OCI-M2 (cell line): ENCODE data around the gene SEC14L2.
"Not testable (repeated sequence)": the region's sequence is repeated elsewhere in the genome, so short reads cannot be mapped to it uniquely, and the experiment has no call there.

Source experiments
- DNase-seq: peaks from one replicate; lab custom pipeline; 2025; ENCODE audit not compliant: unreplicated experiment; lab: John Stamatoyannopoulos, UW

The SEC14L2 gene

DNA sequence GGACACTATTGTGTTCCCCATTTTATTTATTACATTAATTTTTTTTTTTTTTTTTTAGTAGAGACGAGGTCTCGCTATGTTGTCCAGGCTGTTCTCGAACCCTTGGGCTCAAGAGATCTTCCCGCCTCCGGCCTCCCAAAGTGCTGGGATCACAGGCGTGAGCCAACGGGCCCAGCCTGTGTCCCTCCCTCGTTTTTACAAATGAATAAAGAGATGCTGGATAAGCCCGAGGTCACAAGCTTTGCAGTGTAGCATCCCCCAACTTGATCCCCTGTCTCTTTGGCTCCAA is 28.5 kb downstream of the SEC14L2 start:
- no peak for DNase-seq

DNA sequence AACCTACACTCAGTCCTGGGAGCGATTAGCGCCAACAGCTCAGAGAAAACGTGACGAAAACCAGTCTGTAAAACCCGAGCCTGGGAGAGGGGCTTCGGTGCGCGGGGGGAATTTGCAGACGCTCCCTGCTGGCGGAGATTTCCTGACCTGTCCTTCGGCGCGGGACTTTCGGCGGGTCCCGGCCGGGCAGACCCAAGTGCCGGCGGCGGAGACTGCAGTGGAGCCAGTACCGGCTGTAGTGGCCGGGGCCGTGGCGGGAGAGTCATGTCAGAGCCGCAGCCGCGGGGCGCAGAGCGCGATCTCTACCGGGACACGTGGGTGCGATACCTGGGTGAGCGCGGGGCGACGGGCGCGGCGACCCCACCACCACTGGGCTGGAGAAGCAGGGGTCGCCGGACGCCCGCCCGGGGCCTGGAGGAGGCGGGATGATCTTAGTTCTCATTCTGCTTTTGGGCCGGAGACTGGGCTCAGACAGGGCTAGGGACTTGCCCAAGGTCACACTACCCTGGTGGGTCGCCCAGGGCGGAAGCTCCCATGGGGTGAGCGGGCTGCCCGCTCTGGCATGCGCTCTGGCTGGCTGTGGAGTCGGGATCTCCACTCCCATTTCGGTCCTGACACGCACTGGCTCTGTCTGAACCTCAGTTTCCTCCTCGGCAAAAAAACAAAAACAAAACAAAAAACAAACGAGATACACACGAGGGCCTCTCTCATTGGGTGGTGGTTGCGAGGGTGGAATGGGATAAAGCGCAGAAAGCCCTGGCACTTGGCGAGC is 29.0 kb downstream of the SEC14L2 start, which contains the start of gene MTFP1:
Gene MTFP1 (plus strand): TSS at position 153 of the 772 bp plus-strand sequence. CDS start 112 bp downstream, at position 265.
- DNase-seq, result no peak

DNA sequence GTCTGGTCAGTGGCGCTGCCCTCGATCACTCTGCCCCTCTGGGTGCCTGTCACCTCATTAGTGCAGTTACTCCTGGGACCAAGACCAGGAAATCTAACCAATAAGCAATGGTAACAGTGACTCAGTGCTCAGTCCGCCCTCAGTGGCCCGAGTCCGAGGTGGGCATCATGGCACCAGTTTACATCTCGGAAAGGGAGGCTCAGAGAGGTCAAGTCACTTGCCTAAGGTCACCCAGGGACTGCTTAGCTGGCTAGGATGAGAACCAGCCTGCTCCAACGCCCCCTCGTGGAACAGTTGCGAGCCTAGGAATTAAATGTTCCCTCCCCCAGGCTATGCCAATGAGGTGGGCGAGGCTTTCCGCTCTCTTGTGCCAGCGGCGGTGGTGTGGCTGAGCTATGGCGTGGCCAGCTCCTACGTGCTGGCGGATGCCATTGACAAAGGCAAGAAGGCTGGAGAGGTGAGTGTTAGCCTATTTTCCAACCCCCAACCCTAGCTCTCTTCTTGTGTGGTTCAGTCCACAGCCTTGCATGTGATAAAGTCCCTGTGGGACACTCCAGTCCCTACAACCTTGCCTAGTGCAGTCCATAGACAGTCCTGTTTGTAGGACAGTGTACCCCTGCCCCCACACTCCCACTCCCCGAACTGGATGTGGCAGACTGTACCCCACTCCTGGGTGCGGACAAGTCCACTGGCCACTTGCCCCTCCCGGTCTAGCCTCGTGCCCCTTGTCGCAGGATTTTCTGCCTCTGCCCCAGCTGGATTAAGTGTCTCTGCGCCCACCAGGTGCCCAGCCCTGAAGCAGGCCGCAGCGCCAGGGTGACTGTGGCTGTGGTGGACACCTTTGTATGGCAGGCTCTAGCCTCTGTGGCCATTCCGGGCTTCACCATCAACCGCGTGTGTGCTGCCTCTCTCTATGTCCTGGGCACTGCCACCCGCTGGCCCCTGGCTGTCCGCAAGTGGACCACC is 29.9 kb downstream of the SEC14L2 start:
- DNase-seq, result no peak

- DNase-seq, result no peak
Observed at GRCh38 chr22:30427871-30428270, 31.1 kb downstream of the SEC14L2 start.

DNA sequence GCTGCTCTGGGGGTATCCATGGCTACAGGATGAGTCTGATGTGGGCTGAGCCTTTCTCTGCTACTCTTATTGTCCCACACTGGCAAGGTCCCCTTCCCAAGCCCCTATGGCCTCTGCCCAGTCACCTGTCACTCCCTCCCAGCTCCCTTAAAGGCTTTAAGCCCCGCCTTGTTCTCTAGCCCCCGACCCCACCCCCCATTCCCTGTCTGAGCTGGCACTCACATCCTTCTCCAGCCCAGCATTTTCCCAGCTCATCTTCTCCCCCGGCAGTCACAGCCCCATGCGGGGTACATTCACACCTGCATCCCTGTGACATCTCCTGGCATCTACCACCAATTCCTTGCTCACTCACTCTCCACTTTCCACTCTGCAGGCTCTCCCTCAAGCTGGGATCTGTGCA is 33.1 kb downstream of the SEC14L2 start:
- DNase-seq, result no peak

DNA sequence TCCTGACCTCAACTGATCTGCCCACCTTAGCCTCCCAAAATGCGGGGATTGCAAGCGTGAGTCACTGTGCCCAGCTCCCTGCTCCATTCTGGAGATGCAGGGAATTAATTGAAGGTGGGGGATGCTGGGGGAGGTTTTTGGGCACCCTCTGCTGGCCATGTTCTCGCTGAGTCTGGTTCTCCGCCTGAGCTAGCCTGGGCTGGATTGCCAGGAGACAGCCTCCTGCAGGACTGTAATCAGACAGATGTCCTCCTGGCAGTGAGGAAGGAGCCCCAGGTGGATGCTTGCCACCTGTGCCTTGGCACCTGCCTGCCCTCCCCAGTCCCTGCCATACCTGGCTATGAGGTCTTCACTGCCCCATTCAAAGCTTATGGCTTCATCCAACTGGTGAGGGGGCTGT is 34.1 kb downstream of the SEC14L2 start:
- DNase-seq, result no peak

- no peak for DNase-seq
Observed at GRCh38 chr22:30432096-30432495, 35.3 kb downstream of the SEC14L2 start.

DNA sequence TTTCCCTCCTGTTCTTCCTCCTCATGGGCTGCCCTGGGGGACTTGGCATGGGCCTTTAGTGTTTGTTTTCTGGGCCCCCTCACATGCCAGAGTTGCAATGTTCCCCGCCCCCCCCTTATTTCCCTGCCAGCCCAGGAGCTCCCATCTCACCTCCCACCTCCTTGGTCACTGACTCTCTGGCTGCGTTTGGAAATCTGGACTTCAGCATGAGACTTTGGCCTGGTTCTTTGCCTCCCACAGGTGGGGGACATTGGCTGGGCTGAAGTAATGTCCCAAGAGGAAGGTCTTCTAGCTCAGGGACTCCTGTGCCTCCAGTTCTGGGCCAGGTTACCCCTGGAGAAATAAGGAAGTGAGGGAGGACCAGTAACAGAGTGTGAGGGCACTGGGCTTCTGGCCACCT is 35.7 kb downstream of the SEC14L2 start:
- DNase-seq, result no peak

- DNase-seq, result no peak
Observed at GRCh38 chr22:30433227-30433626, 36.4 kb downstream of the SEC14L2 start.

GRCh38 chr22:30433773-30434172 is 37.0 kb downstream of the SEC14L2 start:
- DNase-seq, result no peak

DNA sequence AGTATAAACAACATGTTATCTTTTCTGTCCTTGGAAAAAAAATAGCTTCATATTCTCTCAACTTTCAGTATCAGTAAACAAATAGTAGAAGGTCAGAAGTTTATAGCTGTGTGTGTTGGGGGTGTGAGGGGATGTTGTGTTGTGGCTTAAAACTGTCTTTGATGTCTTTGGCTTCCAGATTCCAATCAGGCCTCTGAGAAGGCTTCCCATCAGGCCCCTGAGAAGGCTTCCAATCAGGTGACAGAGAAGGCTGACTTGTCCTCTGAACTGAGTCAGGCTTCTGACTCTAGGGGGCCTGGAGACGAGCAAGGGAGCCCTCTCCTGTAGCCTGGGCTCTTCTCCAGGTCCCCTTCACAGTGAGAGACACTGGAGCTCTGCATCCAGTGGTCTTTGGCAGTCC is 38.0 kb downstream of the SEC14L2 start:
- DNase-seq, result no peak

DNA sequence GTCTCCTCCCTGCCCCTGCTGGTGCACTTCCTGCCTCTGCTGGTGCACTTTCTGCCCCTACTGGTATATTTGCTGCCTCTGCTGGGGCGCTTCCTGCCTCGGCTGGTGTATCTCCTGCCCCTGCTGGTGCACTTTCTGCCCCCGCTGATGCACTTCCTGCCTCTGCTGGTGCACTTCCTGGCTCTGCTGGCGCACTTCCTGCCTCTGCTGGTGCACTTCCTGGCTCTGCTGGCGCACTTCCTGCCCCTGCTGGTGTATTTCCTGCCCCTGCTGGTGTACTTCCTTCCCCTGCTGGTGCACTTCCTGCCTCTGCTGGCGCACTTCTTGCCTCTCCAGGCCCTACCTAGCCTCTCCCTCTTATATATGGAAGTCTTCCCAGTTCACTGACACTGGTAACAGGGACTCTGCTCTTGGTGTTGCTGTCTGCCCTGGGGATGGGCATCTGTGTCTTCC is 38.9 kb downstream of the SEC14L2 start:
- no peak for DNase-seq

DNA sequence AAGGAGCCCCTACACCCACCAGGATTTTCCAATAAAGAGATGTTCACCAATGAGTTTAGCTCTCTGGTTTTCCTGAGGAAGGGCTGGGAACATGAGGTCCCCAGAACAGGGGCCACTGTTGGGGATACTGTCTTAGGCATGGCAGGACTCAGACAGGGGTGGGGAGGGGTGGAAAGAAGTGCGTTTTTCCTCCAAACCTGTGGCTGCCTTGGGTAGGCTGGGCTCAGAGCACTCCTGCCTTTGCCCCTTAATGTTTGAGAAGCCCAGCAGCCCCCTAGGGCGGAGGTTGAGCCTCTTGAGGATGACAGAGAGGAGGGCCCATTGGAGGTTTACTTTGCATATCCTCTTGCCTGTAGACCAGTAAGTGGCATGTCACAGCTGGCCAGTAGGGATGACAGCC is 39.4 kb downstream of the SEC14L2 start:
- DNase-seq, result no peak

DNA sequence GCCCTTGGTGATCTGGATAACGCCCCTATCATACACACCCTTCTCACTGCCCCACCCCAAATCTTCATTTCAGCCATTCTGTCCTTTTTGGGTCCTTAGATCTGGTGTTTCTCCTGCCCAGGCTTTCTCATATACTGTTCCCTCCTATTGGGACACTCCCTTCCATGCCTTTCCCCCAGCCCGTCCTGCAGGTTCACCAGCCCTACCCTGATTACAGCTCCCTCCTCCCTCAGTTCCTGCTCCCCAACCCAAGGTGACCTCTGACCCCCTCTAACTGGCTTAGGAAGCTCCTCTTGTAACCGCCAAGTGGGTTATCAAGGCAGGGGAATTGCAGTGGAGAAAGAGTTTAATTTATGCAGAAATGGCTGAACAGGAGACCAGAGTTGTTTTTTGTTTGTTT is 41.7 kb downstream of the SEC14L2 start:
- DNase-seq, result no peak

GRCh38 chr22:30439226-30439625 is 42.4 kb downstream of the SEC14L2 start:
- DNase-seq, result no peak

DNA sequence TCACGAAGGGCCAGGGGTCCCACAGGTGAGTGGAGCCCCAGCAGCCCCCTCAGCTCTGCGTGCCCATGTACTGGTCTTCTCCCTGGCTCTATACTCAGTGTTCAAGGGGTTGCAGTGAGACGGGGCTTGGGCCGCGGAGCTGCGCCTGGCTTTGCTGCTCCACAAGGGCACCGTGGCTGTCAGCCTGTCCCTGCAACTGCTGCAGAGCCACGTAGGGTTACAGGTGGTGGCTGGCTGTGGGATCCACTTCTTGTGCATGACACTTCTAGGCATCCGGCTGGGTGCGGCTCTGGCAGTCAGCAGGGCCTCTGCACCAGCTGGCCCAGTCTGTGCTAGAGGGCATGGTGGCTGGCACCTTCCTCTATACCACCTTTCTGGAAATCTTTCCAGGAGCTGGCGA is 43.0 kb downstream of the SEC14L2 start:
- DNase-seq, result no peak

DNA sequence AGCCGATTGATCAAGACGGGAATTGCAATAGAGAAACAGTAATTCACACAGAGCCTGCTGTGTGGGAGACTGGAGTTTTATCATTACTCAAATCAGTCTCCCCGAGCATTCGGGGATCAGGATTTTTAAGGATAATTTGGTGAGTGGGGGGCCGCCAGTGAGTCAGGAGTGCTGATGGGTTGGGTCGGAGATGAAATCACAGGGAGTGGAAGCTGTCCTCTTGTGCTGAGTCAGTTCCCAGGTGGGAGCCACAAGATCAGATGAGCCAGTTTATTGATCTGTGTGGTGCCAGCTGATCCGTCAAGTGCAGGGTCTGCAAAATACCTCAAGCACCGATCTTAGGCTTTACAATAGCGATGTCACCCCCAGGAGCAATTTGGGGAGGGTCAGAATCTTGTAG is 44.3 kb downstream of the SEC14L2 start:
- no peak for DNase-seq

GRCh38 chr22:30444632-30445437 is 48.0 kb downstream of the SEC14L2 start:
- DNase-seq, result no peak

GRCh38 chr22:30445438-30446145 is 48.8 kb downstream of the SEC14L2 start:
- DNase-seq, result no peak

DNA sequence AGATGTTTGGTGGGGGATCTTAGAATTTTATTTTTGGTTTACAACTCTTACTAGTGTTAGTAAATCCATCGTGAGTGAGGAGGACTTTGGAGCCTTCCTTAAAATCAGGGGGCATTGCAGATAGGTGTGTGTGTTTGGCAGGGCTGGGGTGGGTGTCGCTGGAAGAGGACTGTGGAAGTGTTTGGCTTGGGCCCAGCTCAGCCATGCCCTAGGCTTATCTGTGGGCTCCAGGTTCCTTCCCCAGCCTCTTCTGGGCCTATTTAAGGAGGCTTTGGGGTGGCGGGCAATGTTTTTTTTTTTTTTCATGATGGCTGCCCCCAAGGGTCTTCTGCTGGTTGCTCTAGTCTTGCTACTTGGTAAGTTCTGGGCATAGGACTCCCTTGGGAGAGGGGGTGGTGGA is 50.8 kb downstream of the SEC14L2 start:
- no peak for DNase-seq

DNA sequence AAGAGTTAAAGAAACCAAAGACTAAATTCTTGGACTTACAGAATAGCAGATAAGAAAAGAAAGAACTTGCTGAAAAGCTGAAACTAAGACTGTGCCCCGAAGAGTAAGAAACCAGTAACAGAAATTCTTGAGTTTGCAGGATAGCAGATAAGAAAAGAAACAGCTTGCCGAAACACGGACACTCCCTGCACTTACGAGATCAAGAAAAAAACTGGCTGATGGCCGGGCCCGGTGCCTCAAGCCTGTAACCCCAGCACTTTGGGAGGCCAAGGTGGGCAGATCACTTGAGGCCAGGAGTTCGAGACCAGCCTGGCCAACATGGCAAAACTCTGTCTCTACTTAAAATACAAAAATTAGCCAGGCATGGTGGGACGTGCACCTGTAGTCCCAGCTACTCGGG is 54.7 kb downstream of the SEC14L2 start:
- not testable (repeated sequence) for DNase-seq
